GM19455 (cell line): ENCODE results near the gene DGKB.

Experiments
- ATAC-seq: cut with Tn5 transposase; IDR thresholded peaks from one replicate; pipeline ENCODE4 v1.9.1; 2021; ENCODE audit not compliant: unreplicated experiment

Gene DGKB

GRCh38 chr7:14598978-14599377 lies 303.6 kb downstream of the DGKB start:
- no peak for ATAC-seq

DNA sequence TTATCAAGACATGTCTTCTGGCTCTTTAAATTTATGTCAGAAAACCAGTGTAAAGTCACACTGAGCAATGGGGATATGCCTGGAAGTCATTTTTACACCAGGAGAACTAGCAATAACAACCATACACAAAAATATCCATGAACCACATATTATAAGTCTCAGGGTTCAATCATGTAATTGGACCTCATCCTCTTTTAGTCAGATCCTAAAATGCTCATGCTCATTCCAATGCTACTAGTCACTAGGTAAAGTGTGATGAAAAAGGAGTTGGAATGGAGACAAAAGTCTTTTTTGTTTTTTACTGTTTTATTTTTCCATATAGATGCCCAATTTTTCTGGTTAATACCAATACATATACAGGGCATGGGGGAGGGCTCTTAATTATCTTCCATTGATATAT lies 306.1 kb downstream of the DGKB start:
- ATAC-seq, result no peak

DNA sequence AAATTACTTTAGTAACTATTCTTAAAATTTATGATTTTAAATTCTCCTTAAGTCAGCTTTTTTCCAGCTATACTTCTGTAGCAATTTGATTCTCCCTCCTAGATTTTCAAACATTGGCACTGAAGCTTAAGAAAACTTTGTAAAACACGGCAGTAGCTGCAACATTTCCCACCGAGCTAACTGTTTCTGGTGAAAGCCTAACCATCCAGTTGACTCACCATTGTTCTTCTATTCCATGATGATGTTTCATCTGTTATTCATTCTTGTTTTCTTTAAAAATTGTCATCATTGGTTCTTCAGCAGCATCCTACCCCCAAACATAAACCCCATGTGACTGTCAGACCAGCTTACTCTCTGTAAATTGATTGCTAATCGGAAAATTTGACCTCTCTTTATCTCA lies 312.3 kb downstream of the DGKB start:
- ATAC-seq, result no peak

DNA sequence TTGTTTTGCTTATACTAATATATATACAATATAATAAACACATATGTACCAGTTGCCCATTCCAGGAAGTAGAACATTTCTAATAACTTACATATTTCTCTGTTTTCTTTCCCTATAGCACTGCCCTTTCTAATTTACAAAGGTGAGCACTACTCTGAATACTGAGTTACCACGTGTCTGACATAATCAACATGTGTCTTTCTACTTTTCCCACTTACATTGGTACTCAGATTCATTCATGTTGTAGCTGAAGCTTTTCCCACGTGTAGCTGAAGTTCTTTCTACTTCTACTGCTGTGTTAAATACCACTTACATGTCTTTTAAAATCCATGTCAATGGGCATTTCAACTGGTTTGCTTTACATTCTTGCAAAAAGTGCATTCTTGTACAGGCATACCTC lies 317.3 kb downstream of the DGKB start:
- no peak for ATAC-seq

DNA sequence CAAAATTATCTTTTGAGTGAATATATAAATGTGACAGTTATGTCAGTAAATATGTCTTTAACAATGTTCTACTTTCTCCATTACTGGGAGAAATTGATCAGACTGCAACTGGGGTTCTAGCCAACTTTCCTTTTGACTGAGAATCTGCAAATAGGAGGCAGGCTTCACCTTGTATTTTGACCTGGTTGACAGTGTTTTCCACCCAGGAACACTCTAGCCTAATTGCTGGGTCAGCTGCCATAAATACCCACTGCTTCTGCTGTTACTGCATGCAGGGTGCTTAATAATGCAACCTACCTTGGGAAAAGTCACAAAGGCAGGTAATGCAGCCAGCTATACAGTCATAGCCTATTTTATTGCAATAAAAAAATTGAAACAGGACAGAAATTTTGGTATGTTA lies 319.0 kb downstream of the DGKB start:
- no peak for ATAC-seq

DNA sequence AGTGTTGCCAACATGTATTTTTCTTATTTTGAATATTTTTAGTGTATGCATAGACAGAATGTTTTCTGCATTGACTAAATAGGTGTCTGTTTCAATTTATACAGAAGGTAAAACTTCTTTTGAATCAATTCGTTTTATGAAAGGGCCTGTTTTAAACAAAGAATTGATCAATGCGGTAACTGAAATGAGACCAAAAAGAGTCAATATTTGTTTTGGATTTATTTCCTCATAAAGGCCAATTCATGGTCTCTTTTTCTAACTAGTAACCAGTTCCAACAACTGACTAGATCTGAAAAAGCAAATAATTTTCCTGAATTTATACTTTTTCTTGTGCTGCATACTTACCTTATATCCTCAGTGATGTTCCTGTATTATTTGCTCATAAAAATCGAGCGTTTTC lies 320.5 kb downstream of the DGKB start:
- no peak for ATAC-seq

DNA sequence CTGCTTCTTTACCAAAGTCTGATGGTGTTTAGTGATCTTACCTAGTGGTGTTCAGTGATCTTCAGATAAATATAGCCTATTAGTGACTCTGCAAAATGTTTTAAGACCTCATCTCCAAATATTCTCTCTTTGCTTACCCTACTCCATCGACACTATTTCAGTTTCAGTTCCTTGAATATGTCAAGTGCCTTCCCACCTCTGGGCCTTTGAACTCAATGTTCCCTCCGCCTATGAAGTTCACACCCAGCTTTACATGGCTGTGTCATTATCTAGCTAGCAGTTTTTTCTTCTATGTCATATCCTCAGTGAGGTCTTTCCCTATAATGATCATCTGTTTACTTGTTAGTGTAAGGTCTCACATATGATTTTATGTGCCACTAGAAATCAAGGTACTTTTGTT lies 322.6 kb downstream of the DGKB start:
- no peak for ATAC-seq

DNA sequence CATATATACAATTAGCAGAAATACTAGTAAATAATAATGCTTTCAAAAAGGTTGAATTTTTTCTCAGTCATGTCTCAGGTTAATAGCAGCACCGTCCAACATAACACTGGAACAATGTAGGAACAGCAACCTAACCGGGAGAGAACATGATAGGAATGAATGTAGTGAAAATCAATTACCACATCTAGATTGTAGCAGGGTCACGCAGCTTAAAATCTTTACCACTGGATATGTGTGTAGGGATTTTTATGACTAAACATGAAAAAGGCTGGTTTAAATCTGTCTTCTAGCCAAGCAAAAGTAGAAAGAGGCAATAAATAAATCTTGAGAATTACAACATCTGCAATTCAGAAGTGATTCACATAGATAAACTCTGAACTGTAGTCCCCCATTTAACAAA lies 326.0 kb downstream of the DGKB start:
- no peak for ATAC-seq

GRCh38 chr7:14570750-14571607 lies 331.6 kb downstream of the DGKB start:
- ATAC-seq, result no peak

GRCh38 chr7:14552060-14552459 lies 350.5 kb downstream of the DGKB start:
- no peak for ATAC-seq

- ATAC-seq, result no peak
Measured at GRCh38 chr7:14551310-14551709, 351.2 kb downstream of the DGKB start.

DNA sequence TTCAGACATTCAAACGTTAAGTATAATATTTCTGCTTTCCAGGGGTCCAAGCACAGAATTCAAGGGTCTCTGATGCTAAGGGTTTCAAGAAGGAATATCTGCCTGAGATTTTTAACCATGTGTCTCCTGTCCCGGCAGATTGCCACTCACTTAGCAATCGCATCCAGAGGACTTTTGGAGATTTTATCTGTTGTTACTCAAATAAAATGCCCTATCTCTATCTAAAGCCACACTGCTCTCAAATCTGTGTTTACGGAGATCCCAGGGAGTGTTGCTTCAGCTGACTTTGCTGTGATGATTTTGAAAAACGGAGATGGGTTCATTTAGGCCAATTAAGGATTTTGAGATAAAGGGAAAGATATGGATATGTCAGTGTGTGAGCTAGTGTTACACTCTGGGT lies 359.9 kb downstream of the DGKB start:
- ATAC-seq, result no peak

- ATAC-seq, result no peak
Measured at GRCh38 chr7:14521183-14521582, 381.4 kb downstream of the DGKB start.

DNA sequence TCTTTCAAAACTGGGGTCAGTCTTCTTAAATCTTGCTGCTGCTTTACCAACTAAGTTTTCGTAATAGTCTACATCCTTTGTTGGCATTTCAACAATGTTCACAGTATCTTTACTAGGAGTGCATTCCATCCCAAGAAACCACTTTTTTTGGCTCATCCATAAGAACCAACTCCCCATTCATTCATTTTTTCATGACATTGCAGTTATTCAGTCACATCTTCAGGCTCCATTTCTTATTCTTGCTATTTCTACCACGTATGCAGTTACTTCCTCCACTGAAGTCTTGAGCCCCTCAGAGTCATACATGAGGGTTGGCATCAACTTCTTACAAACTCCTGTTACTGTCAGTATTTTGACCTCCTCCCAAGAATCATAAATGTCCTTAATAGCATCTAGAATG lies 392.3 kb downstream of the DGKB start:
- no peak for ATAC-seq

- no peak for ATAC-seq
Measured at GRCh38 chr7:14507617-14508016, 394.9 kb downstream of the DGKB start.

- ATAC-seq, result no peak
Measured at GRCh38 chr7:14505906-14506305, 396.6 kb downstream of the DGKB start.

- no peak for ATAC-seq
Measured at GRCh38 chr7:14504134-14504533, 398.4 kb downstream of the DGKB start.

- ATAC-seq, result no peak
Measured at GRCh38 chr7:14503623-14504022, 398.9 kb downstream of the DGKB start.

DNA sequence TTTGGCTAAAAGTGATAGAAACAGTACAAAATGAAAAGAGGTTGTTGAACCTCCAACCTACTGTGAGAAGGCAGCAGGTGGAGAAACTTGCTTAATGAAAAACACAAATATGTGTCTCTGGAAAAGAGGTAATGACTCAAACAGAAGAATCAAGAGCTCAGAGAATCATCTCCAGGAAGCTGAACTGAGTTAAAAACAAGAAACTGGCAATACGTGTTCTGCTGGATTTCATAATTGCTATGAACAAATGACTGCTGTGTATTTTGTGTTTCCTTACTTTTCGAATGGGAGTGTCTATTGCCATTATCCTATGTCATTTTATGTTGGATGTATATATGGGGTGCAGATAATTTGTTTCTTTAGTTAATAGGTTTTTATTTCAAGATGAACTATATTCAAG lies 401.1 kb downstream of the DGKB start:
- no peak for ATAC-seq

DNA sequence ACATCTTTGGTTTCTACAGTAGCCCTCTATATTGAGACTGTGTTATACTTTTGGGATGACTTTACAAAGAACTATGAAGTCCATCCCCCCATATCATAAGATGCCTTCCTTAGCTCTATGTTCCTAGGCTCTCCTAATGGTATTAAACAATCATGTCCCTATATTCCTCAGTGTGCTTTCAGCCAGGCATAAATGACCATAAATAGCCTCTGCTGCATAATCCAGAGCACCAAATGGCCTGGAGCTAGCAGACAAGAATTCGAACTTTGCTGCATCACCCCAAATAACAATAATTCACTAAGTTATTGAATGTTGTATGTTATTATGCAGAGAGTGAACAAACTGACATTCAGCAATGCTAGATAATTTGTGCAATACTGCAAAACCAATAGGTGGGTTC lies 405.2 kb downstream of the DGKB start:
- no peak for ATAC-seq

GRCh38 chr7:14495633-14496032 lies 406.9 kb downstream of the DGKB start:
- ATAC-seq, result no peak

DNA sequence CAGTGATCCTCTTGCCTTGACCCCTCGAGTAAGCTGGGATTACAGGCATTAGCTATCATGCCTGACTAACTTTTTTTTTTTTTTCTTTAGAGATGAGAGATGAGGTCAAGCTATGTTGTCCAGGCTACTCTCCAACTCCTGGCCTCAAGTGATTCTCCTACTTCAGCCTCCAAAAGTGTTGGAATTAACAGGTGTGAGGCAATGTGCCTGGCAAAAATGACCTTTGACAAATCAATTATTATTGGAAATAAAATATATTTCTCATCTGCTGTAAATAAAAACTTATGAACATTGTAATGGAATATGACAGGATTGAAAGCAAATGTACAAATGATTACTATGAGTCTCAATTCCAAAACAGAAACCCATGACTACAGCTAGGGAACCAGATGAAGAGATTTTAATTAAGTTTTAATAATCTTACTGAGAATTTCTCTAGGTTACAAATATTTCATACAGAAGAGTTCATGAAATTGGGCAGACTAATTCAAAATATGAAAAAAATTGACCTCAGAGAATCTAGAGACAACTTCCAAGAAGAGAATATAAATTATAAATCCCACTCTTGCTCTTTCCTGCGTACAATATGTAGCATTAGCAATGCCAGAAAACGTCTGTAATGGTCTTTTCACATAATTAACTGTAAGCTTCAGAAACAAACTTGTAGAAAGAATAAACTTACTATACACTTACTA lies 414.7 kb downstream of the DGKB start:
- ATAC-seq, result no peak

DNA sequence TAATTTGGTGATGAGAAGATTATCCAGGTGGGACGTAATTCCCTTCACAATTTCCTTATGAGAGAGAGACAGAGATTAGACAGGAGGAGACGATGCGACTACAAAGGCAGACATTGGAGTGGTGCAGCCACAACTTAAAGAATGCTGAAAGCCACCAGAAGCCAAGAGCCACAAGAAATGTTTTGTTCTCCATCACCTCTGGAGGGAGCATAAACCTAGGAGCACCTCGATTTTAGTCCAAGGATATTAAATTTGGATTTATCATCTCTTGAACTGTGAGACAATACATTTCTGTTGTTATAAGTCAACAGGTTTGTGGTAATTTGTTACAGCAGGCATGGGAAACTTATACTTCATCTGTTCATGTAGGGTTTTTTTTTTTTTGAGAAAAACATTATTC lies 418.9 kb downstream of the DGKB start:
- ATAC-seq, result no peak
